Astrocyte of the cerebellum (primary cell): ENCODE data around the gene RSPO4.

ENCODE experiments used
- DNase-seq: peaks from one replicate; pipeline ENCODE4 v3.0.0-alpha.2; 2011; ENCODE audit warnings: low read depth
- H3K4me3 ChIP-seq: 2 replicates; pipeline ENCODE4 v1.5.1; 2011; ENCODE audit warnings: mild to moderate bottlenecking, low read depth, low read length, moderate library complexity
- CTCF ChIP-seq: IDR thresholded peaks from 2 replicates; pipeline ENCODE4 v1.5.1; 2012; ENCODE audit warnings: low read length, low read depth, moderate library complexity, mild to moderate bottlenecking; ENCODE audit errors: missing control alignments
- in situ Hi-C: cut with HindIII; loops from 2 replicates; pipeline ENCODE4 v1.10.0; 2017; ENCODE audit warnings: low sequenced_read_pairs

The RSPO4 gene

DNA sequence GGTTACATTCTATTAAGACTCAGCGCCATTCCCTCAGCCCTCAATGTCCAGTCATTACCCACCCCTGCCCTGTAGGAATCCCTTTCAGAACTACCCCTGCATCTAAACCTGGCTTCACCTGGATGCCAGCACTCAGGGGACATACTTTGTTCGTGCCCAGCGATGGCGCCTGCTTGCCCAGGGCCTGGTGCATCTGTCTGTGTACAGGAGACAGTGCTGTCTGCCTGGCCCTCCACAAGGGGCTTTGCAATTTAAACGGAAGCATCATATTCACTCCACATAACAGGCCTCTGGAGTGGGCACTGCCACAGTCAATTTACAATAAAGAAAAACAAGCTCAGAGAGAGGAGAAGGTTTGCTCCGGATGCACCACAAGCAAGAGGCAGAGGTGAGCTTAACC, 4.6 kb downstream of the RSPO4 start:
- TF ChIP-seq CTCF = no peak
- in situ Hi-C loops = no loop called here
- no peak overlapping the region for H3K4me3 ChIP-seq
- no peak for DNase-seq

GRCh38 chr20:997016-997415, 5.1 kb downstream of the RSPO4 start:
- no peak for TF ChIP-seq CTCF
- no peak for DNase-seq
- in situ Hi-C loops = no loop called here
- no peak overlapping the region for H3K4me3 ChIP-seq

DNA sequence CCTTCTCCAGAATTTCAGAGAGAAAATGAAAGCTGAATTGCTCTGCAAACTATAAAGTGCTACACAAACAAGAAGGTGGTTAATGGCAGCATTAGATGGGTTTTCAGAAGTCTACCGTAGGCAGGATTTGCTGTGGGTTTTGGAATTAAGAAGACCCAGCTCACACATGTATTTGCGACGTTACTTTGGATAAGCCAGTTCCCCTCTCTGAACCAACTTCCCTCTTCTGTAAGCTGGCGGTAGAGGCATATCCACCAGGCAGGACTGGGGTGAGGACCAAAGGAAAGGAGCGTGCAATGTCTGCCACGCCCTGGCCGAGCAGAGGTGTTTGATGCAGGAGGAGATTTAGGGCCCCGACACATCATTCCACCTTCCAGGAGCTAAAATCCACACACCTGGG, 6.9 kb downstream of the RSPO4 start:
- no peak for DNase-seq
- in situ Hi-C loops = no loop called here
- TF ChIP-seq CTCF = no peak
- no peak overlapping the region for H3K4me3 ChIP-seq

DNA sequence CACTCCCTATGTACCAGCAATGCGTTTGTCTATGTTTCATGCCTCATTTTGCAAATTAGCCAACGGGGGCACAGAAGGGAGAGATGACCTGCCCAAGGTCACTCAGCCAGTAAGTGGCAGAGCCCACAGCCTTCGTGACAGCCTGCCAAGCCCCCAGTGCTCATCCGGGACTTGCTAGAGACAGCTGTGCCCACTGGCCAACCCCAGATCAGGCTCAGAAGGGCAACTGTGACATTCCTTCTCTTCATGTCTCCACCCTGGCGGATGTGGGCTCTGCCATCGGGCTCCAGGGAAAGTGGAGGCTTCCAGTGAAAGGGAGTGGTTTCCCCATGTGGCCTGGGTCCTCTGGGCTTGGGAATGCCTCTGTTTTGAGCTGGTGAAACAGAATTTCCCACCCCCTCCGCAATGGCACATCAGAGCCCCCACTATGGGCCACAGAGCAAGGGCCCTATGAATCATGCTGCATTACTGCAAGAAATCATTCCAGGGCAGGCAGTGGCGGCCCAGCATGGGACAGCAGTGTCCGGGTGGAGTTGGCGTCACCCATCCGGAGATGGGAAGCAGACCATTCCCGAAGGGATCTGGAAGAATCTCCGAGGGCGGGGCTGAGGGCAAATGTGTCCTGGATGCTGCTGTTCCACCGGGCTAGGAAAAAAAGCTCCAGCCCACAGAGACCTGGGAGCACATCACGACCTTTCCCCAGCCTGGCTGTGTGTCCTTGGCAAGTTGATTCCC, 9.1 kb downstream of the RSPO4 start:
- no peak for DNase-seq
- in situ Hi-C loops = no loop called here
- no peak for TF ChIP-seq CTCF
- H3K4me3 ChIP-seq = no peak overlapping the region

- no peak for TF ChIP-seq CTCF
- DNase-seq = no peak
- in situ Hi-C loops = no loop called here
- H3K4me3 ChIP-seq = no peak overlapping the region
Measured at GRCh38 chr20:991850-992249, 10.3 kb downstream of the RSPO4 start.

DNA sequence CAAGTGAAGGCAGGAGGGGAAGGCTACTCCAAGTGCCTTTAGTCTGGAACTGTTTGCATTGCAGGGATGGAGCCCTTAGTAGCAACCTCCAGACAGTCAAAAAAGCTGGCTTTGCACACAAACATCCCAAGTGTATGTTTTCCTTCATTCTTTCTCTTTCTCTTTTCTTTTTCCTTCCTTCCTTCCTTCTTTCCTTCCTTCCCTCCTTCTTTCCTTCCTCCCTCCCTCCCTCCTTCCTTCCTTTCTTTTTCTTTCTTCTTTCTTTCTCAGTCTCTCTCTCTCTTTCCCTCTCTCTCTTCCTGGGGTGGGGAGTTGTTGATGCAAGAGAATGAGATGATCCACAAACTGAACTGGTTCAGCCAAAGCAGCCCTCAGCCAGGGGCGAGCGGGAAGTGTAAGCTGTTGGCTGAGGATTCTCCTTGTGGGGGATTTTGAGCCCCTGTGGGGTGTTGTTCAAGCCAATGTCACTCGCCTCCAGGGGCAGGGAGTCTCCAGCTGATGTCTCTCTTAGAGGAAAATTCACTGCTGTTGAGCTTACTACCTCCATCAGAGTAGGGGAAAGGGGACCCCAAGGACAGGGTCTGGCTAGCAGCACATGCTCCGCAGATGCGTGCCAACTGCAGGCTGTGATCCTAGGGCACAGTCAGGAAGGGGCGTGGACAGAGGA, 11.7 kb downstream of the RSPO4 start:
- no peak for DNase-seq
- in situ Hi-C loops = no loop called here
- no peak overlapping the region for H3K4me3 ChIP-seq

More for the DNA sequence above, 11.7 kb downstream of the RSPO4 start:
- no peak for TF ChIP-seq CTCF
